ENCODE measurements around the gene DAGLA.

DNA sequence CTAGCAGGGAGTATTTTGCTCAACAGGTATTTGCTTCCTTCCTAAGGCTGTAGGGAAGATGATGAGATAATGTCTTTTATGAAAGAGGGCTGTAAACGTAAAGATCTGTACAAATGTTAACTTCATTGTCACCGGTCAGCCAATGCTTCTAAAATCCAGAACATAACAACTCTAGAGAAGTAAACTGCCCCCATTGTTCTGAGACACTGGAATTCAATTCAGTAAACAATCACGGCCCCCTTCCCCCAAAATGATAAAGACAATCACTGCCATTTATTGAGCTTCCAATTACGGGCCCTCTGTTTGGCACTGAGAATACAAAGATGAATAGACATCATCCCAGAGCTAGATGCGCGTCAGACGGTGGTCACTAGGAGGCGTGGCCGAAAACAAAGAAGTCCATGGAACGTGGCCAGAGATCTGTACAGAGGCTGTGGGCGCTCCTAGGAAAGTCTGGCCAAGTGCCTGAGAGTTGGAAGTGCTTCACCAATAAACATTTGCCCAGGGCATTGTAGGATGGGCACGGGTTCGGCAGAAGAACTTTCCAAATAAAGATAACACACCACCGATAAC lies 111.6 kb downstream of the DAGLA start:
- TF ChIP-seq, protein P1, sequence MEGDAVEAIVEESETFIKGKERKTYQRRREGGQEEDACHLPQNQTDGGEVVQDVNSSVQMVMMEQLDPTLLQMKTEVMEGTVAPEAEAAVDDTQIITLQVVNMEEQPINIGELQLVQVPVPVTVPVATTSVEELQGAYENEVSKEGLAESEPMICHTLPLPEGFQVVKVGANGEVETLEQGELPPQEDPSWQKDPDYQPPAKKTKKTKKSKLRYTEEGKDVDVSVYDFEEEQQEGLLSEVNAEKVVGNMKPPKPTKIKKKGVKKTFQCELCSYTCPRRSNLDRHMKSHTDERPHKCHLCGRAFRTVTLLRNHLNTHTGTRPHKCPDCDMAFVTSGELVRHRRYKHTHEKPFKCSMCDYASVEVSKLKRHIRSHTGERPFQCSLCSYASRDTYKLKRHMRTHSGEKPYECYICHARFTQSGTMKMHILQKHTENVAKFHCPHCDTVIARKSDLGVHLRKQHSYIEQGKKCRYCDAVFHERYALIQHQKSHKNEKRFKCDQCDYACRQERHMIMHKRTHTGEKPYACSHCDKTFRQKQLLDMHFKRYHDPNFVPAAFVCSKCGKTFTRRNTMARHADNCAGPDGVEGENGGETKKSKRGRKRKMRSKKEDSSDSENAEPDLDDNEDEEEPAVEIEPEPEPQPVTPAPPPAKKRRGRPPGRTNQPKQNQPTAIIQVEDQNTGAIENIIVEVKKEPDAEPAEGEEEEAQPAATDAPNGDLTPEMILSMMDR (IDR thresholded peaks at IDR 0.05), result no peak
- no peak for TF ChIP-seq POLR2A (IDR thresholded peaks at IDR 0.05)
